Measurements from ENCODE around the gene WASF3.

The WASF3 gene

GRCh38 chr13:26726684-26727083 lies 169.2 kb downstream of the WASF3 start:
- TF ChIP-seq JUND (IDR thresholded peaks at IDR 0.05; ENCODE audit: low read depth): no peak
- no peak for DNase-seq (ENCODE audit: low read depth in 1 of 2, low spot score in 1 of 2)
- in situ Hi-C loops (cut with HindIII; ENCODE audit: low pct_unique_long_range_greater_than_20kb, low sequenced_read_pairs): no loop called here

DNA sequence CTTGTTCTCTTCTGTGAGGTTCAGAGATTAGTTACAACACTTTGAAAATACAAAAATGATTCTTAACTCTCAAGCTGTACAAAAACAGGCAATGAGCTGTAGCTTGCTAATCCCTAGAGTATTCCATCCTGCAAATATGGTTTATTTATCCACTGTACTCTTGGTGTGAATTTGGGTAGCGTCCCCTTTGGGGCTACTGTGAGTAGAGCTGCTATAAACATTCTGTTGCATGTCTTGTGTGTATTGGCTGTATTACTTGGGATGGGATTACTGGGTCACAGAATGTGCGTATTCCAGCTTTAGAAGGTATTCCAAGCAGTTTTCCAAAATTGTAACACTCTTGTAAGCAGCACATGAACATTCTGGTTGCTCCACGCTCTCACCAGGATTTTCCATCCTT lies 169.6 kb downstream of the WASF3 start:
- in situ Hi-C loops (cut with HindIII; ENCODE audit: low pct_unique_long_range_greater_than_20kb, low sequenced_read_pairs): no loop called here
- no peak for TF ChIP-seq JUND (IDR thresholded peaks at IDR 0.05; ENCODE audit: low read depth)
- DNase-seq (ENCODE audit: low read depth in 1 of 2, low spot score in 1 of 2): no peak

DNA sequence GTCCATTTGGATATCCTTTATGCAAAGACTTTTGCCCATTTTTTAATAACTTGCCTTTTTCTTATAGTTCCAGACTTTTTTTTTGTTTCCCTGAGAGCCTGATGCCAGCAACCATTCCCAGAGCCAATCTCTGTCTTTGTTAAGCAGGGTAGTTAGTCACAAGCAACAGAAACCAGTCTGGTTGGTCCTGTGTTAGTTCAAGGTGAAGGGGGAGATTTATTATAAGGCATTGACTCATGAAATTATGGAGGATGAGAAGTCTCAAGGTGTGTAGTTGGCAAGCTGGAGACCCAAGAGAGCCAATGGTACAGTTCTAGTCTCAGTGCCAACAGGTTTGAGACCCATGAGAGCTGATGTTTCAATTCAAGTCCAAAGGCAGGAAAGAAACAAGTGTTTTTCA lies 170.2 kb downstream of the WASF3 start:
- no peak for TF ChIP-seq JUND (IDR thresholded peaks at IDR 0.05; ENCODE audit: low read depth)
- in situ Hi-C loops (cut with HindIII; ENCODE audit: low pct_unique_long_range_greater_than_20kb, low sequenced_read_pairs): no loop called here
- DNase-seq (ENCODE audit: low read depth in 1 of 2, low spot score in 1 of 2): peak; percentile 11 to 24

DNA sequence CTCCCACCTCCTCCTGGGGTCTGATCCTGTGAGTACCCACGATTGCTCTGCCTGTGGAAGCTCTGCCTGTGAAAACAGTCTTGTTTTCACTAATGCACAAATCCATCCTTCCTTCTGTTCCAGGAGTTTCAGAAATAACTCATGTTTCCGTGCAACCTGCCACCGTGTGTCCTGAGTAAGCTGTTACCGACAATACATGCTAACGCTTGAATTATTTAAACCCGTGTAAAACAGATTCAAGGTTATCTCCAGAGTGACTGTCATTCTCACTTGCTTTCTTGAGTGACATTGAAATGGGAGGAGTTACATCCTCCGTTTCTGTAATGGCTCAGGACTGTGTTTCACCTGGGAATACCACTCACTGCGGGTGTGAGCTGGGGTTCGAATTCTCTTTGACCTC lies 178.2 kb downstream of the WASF3 start:
- TF ChIP-seq JUND (IDR thresholded peaks at IDR 0.05; ENCODE audit: low read depth): no peak
- no peak for DNase-seq (ENCODE audit: low read depth in 1 of 2, low spot score in 1 of 2)
- in situ Hi-C loops (cut with HindIII; ENCODE audit: low pct_unique_long_range_greater_than_20kb, low sequenced_read_pairs): no loop called here

All from T47D (cell line).